ENCODE results near the gene CCDC102B. TPM values are rescaled to one million over a fixed set of nuclear protein-coding genes. Genes with fewer than 3 reads are reported as not detected.
"Not testable (repeated sequence)": the region's sequence is repeated elsewhere in the genome, so short reads cannot be mapped to it uniquely, and the experiment has no call there.

Gene CCDC102B
- total RNA-seq, 2 experiments from 2014 or later, result 0.90 to 1.4 TPM

DNA sequence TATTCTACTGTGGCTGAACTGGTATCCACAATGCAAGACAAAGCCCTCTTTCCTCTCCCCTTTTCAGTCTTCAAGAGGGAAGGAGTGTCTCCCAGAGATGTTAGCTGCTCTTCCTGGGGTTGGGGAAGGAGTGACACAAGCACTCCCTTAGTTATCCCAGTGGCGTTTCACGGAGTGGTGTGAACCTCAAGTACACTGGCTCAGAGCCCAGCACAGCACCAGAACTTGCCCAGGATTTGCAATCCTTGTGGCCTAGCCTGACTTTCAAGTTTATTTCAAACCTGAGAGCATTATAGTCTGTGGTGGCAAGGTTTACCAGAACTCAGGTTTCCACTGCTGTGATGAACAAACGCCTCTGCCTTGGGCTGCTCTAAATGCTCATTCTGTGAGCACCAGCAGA, 162.5 kb downstream of the CCDC102B start:
- ChIA-PET CTCF (no interaction called here), POLR2A (no interaction called here)

DNA sequence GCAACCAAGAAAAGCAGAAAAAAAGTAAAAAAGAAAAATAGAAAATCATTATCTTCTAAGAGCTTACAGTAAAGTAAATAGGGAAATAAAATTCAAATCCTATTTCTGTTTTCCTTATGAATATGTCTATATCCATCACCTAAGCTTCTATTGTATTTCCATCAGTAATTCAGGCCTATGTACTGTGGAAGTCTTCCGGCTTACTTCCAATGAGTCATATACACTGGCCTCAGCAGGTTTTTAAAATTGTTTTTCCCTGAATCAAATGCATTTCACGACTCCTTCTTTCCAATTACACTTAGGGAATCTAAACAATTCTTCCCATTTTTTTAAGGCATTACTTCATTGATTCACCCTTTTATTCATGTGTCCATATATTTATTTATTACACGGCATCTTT, 164.7 kb downstream of the CCDC102B start:
- ChIA-PET CTCF (no interaction called here), POLR2A (no interaction called here)

DNA sequence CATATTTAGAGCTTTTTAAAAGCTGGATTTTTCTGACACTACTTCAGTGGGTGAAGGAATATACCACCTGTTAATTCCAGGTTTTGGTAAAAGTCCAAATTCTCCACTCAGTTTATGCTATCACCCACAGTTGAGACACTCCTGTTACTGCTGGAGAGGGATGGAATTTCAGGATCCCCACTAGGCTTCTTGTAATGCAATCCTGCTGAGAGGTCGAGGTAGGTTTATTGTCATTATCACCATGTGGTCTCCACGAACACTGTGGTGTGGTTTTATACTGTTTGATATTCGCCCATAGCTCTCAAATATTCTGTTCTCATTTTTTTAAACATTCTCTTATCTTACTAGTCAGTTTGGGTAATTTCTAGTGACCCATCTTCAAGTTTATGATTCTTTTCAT, 167.9 kb downstream of the CCDC102B start:
- ChIA-PET POLR2A (no interaction called here), CTCF (no interaction called here)

DNA sequence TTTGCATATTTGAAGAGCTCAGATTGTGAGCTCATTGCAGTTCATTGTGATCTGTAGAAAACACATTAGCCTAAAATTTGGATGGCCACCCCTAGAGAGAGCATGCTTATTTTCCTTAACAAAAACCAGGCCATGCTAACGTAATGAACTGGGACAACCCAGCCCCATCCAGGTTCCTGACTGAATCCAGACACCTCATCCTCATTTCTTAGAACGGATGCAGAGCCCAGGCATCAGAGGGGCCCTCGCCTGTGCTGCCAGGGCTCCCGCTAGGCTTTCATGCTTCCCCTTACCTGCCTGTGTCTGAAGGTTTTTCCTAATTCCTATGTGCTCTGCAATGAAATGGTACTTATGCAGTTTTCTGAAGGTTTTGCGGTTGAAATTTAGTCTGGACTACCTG, 171.1 kb downstream of the CCDC102B start:
- POLR2A ChIA-PET, result no interaction called here
- CTCF ChIA-PET, result no interaction called here

DNA sequence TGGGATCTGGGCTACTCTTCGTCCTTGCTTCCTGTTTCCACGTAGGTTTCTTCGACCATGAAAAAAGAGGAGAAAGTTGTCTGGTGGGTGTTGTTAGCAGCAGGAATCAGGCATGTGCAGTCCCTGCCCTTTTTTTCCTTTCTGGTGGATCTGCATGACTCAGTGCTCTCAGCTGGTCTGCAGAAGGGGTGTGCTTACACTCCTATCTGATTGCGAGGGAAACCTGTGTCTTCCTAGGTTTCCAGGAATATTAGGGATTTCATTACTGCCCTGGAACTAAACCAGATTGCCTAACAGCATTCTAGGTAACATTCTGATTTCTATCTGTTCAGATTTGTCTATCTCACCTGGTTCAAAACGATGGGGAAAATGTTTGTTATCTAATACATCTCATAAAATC, 174.3 kb downstream of the CCDC102B start:
- POLR2A ChIA-PET, result no interaction called here
- CTCF ChIA-PET, result no interaction called here

DNA sequence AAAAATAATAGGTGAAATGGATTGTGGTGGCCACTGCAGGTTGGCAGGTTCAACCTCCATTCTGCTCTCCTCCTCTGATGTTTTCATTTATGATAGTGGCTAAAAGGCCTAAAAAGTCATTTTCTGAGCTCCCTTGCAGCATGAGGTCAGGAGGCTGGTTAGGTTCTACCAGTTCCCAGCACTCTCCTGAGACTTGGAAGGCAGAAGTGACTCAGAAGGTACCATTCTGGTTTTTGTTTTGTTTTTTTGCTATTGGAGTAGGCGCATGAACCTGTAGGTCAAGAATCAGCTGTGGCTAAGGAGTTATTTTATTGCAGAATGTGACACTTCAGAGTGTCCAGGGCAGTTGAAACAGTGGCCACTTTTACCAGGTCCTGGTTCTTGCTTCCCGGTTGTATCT, 181.9 kb downstream of the CCDC102B start:
- CTCF ChIA-PET, result no interaction called here
- POLR2A ChIA-PET, result interaction anchor here (0.6 kb wide), 1 partner anchor 940 kb away, joined by 14 read pairs; no protein-coding TSS in a partner anchor

DNA sequence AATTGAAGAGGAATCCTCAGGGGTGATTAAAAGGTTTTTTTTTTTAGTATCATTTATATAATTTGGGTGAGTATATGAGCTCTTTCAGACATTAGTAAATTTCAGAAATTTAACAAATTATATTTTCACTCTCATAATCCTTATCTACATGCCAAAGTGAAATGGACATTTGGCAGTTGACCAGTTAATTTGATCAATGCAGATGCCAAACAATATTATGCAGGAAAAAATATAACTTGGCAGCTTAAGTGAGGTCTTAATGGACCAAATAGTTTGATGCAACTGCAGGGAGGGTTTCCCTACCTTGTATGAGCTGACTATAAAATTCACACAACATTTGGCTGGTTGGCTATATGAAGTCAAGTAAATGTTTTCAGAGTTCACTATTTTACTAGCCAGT, 185.2 kb downstream of the CCDC102B start:
- ChIA-PET POLR2A (no interaction called here), CTCF (no interaction called here)

DNA sequence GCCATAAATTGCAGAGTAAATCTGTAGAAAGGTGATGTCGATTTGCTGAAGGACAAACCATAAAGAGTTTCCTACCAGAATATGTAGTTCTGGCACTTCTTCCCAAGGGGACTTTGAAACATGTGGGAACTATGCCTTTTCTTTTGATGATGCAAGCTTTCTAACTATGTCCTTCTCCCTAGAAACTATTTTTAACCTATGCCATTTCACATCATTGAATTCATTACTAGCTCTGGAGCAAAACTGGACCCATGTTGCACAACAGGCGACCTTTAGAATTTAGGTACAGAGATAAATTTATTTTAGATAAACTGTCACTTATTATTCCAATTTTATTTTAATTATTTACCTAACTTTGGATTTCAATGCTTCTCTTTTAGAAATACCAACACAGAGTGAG, 186.5 kb downstream of the CCDC102B start:
- CTCF ChIA-PET, result no interaction called here
- POLR2A ChIA-PET, result no interaction called here

DNA sequence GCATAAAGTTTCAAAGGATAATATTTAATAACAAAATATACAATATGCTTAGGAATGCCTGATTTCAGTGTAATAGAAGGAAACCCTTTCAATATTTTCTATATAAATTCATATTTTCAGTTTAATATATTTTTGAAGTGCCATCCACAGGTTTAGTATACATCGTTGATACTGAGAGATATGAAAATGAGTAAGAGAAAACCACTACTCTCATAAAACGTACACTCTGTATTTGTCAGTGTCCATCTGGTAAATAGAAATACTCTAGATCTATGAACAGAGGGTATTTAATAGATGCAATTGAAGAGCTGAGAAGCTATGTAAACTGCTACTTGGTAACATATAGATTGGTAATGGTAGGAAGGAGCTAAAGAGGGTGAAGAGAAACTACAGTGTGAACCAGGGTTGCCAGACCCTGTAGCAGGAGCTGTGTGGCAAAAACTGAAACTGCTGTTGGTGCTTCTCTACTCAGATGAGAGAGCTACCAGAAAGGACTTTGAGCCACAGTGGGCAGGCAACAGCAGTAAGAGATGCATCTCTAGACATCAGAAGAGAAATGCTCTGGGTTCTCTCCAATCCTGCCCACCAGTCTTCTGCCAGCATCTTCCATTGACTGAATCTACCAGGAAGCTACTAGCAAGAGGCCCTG, 187.4 kb downstream of the CCDC102B start:
- POLR2A ChIA-PET, result no interaction called here

DNA sequence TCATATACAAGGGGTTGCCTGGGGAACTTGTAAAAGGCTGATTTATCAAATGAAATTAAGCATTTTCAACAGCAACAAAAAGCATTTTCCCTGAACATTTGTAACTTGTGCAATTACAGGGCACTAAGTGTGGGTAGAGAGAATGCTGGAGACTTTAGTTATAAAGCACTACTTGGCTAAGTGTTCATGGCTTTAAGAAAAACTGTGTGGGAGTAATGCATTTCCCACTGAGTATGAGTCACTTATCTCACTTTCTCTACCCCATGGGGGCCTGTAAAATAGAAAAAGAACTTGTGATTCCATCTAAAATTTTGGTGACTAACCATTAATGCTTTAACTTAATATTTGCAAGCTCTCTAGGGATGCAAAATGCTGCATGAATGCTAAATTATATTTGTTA, 193.4 kb downstream of the CCDC102B start:
- ChIA-PET POLR2A (no interaction called here), CTCF (interaction anchor here (0.6 kb wide), 1 partner anchor 1077 kb away, joined by 3 read pairs; no protein-coding TSS in a partner anchor)

More for the DNA sequence above, 187.4 kb downstream of the CCDC102B start:
- CTCF ChIA-PET, result no interaction called here

DNA sequence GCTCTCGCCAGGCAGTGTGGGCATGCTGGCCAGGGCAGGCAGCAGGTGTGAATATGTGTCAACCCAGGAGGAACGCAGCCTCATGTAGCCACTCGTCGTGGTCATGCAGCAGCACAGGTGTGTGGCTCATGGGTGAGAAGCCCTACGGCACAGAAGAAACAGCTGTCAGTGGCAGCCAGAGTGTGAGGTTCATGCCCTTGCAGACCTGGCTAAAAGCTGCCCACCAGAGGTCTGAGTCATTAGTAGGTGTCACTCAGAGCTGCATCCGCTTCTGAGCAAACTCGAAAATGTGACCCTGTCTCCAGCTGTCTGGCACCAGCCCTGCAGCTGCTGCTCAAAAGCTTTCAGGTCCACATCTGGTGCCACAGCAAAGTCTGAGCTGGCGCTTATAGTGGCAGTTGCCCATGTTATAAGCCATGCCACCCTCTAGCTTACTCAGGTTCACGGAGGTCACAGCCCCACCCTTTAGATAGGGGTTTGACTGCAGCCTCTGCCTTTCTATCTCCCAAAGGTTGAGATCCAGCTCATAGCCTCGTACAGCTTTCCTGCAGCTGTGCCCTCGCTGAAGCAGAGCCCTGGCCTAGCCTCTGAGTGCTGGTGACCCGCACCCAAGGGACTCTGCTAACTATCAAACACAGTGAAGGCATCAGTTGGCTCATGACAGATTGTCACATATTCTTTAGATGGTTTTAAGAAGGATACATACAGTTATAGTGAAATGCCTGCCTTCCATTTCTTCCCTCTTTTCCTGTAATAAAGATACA, 195.0 kb downstream of the CCDC102B start:
- POLR2A ChIA-PET, result no interaction called here
- CTCF ChIA-PET, result no interaction called here

DNA sequence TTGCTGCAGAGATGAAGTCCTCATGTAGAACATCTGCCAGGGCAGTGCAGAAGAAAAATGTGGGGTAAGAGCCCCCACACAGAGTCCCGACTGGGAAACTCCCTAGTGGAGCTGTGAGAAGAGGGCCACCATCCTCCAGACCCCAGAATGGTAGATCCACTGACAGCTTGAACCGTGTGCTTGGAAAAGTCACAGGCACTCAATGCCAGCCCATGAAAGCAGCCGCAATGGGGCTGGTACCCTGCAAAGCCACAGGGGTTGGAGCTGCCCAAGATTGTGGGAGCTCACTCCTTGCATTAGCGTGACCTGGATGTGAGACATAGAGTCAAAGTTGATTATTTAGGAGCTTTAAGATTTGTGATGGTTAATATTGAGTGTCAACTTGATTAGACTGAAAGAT, 197.8 kb downstream of the CCDC102B start:
- ChIA-PET CTCF (no interaction called here), POLR2A (no interaction called here)

DNA sequence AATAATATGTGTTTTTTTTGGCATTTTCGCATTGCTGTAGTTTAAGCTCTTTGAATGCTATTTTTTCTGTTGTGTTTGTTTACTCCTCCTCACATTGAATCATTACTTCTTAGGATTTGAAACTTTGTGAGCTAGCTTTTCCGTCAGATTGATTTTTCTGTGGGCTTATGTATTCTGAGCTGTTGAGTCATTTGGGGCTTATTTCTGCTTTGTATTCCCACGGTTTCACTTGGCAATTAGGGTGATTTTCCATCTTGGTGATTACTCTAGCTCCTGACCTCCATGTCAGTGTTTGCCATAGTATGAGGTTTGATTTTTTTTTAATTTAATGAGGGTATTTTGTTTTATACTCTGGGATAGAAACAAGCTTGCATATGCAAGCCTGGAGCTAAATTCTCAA, 200.0 kb downstream of the CCDC102B start:
- ChIA-PET POLR2A (no interaction called here), CTCF (no interaction called here)

DNA sequence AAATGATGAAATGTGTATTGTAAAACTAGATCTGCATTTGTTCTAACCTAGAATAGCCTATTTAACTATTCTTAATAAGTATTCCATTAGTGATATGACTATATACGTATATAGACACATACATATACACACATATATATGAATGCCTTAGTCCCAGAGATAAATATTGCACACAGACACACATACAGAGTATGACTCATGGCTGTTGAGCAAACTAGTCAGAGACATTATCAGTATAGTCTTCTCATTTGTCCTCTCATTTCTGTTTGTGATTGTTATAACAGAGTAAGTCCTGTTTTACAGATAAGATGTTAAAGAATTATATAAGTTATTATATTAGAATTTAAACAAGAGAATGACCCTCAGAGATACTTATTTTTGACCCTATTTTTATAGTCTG, 202.5 kb downstream of the CCDC102B start:
- POLR2A ChIA-PET, result no interaction called here
- CTCF ChIA-PET, result no interaction called here

DNA sequence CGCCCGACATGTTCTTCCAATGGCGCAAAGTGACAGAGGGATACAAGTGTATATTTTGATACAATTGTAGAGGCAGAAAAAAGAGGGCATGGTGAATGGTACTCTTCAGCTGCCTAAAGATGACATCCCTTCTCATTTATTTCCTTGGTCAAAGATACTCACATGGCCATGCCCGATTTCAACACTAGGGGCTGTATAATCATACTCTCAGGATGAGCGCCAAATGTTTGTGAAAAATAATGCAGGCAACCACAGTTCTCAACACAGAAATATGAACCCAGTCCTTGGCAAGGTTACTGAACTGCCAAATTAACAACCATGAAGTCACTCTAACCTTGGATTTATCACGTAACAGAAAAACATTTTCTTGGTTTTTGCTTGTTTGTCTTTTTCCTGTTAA, 204.4 kb downstream of the CCDC102B start:
- ChIA-PET POLR2A (no interaction called here), CTCF (no interaction called here)

DNA sequence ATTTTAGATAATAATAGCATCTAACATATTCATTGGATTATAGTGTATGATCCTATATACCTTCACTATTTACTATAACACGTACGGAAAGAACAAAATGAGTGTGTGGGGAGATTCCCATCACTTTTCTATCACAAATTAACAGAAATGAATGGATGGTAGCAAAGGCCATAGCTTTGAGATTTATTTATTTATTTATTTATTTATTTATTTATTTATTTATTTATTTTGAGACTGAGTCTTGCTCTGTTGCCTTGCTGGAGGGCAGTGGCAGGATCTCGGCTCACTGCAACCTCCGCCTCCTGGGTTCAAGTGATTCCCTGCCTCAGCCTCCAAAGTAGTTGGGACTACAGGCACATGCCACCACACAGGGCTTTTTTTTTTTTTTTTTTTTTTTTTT, 208.3 kb downstream of the CCDC102B start:
- POLR2A ChIA-PET, CTCF ChIA-PET: not testable (repeated sequence)

DNA sequence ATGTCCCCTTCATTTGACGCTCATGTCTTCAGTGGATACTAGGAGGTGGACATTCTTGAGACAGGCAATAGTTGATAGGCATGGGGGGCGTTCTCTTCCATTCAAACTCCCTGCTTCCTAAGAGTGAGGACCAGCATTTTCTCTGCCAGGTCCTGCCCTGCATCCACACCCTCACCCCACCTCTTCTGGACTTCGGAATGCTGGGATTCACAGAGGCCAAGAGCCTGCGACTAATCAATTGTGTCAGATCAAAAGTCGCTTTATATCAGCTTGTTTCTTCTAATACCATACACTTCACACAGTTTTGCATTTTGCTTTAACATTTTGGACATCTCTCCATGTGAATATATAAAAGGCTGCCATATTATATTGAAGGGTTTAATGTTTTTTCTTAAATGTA, 210.7 kb downstream of the CCDC102B start:
- ChIA-PET CTCF (no interaction called here), POLR2A (no interaction called here)

DNA sequence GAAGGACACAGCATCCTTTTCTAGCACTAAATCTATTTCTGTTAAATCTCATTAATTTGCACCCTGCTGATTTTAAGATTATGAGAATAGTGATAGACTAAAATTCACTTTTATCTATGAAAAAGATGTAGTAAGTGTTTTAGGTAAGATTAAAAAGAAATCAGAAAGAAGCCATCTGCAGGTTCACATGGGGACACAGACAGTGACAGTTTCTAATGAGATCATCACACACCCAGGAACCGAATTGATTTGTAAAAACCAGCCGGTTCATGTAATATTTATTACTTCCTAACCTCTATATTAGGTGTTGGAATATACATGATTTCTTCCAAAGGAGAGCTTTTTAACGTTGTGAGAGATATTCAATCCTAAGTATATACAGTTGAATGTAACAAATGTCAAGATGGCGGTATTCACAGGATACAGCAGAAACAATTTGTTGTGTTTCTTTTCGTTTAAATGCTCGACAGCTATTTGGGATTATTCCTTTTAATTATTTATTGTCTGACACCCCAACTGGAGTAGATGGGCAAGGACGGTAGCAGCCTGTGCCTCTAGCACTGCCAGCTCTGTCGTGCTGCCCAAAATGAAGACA, 223.4 kb downstream of the CCDC102B start:
- ChIA-PET CTCF (no interaction called here), POLR2A (no interaction called here)

DNA sequence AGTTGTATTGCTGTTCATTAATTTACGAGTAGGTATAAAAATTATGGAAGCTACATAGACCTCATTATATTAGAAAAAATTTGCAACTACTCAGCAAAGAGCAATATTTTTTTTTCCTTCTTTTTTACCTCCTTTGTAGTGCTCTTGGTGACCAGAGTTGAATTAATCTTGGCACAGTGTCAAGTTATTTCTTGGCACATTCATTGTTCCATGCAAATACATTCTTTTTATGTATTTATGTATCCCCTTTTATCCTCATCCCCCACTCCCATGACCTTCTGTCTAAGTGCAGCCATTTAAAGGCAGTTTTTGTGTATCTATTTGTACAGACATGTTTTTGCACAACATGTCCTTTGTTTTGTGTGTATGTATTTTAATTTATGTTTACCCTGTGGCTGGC, 224.5 kb downstream of the CCDC102B start:
- ChIA-PET POLR2A (no interaction called here), CTCF (no interaction called here)

DNA sequence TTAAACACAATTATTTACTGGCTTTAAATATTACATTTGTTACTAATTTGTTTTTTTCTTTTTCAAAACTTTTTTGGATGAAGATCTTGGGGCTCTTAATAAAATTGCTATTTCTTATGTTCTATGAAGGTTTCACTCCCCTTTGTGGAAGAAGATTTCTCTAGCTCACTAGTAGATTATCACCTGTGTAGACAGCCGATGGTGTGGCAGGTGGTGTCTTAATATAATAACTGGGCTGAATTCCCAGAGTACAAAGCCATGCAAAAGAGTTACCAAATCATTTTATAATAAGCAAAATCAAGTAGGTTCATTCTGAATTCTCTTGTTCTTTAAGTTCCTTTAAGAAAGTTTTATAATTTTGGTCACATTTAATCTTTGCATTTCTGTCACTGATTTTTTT, 233.7 kb downstream of the CCDC102B start:
- CTCF ChIA-PET, result no interaction called here
- POLR2A ChIA-PET, result no interaction called here

DNA sequence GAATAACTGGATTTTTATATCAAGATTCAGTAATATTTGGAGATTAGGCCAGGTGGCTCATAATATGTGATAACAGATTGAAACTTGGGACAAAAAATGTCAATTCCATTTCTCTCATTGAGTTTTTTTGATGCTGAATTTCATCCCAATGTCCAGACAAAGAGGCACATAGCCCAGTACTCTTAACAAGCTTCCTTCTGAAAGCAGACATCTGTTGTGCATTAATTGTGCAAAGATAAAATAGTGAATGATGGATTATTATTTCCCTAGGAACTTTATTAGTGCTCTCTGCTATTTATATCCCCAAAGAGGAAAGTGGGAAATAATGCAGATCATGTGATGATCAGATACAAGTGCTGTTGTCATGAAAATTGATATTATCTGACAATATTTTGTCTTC, 234.1 kb downstream of the CCDC102B start:
- ChIA-PET POLR2A (no interaction called here), CTCF (no interaction called here)

DNA sequence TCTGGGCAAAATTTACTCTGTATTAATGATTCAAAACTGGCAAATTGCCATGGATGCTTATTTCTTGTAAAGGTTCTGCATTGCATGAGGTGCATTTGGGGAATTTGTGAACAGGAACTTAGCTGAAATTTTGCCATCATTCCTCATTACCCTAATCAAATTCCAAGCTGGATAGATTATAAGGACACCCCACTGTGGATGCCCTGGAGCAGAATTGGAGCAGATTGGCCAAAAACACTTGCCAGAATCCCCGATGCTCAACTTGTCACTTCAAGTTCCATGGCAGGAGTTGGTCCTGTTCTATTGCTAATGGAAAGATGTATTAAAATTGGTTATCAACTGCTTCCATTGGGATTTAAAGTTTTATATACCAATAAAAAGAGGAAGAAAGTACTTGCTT, 237.9 kb downstream of the CCDC102B start:
- CTCF ChIA-PET, result no interaction called here
- POLR2A ChIA-PET, result no interaction called here
